Peyer's patch (tissue), 4 donors: Measurements from ENCODE around the gene PLPP3. TPM values are rescaled to one million over a fixed set of nuclear protein-coding genes. Genes with fewer than 3 reads are reported as not detected.

Experiments used
- DNase-seq, 3 donors: peaks; one replicate each; pipeline ENCODE4 v3.0.0-alpha.2; 2017 to 2019
- H3K27ac ChIP-seq, 4 donors: fragments of 200-600 bp; sonication (generic); one replicate each; pipeline ENCODE4 v1.5.1; 2016 to 2019
- H3K27me3 ChIP-seq, 2 donors: fragments of 200-600 bp; sonication (generic); one replicate each; pipeline ENCODE4 v1.5.1; 2019
- H3K36me3 ChIP-seq, 3 donors: fragments of 200-600 bp; sonication (generic); one replicate each; pipeline ENCODE4 v1.5.1; 2016 to 2019
- H3K4me1 ChIP-seq, 4 donors: fragments of 200-600 bp; sonication (generic); one replicate each; pipeline ENCODE4 v1.5.1; 2016 to 2019
- H3K4me3 ChIP-seq, 4 donors: fragments of 200-600 bp; sonication (generic); 1 replicate in 3 of 4; 2 replicates in 1 of 4; pipeline ENCODE4 v1.5.1; 2016 to 2019; ENCODE audit warnings: mild to moderate bottlenecking in 1 of 4
- H3K9me3 ChIP-seq, 4 donors: fragments of 200-600 bp; sonication (generic); one replicate each; pipeline ENCODE4 v1.5.1; 2016 to 2019; ENCODE audit warnings: mild to moderate bottlenecking in 1 of 4
- CTCF ChIP-seq, 6 experiments: fragments of 450-650 bp in 4 of 6; fragments of 200-600 bp in 2 of 6; sonication (generic) in 1 of 6; IDR thresholded peaks; one replicate each; pipeline ENCODE4 v1.5.1; 2017 to 2019; ENCODE audit warnings: antibody characterized with exemption in 6 of 6, mild to moderate bottlenecking in 3 of 6, moderate library complexity in 1 of 6
- POLR2A ChIP-seq, 2 donors: fragments of 450-650 bp; IDR thresholded peaks; one replicate each; pipeline ENCODE4 v1.5.1; 2017; ENCODE audit warnings: antibody characterized with exemption in 2 of 2, mild to moderate bottlenecking in 2 of 2, moderate library complexity in 2 of 2
- total RNA-seq, 4 donors: library from RNA; depleted of rRNA; stranded (reverse); fragments of >200 nt; gene quantifications; one replicate each; pipeline ENCODE4 v1.1.0, GENCODE V29; 2016

PLPP3 gene
- total RNA-seq, 4 donors from 2014 or later = 27.0 to 63.7 (median 37.6) TPM

GRCh38 chr1:56508523-56508983 lies 70.8 kb downstream of the PLPP3 start:
- Histone ChIP-seq H3K27me3 (no peaks in the 10 kb centered on the region), H3K36me3 (peaks cover 0 to 21% (median 0%) of the 10 kb centered on the region in 3 donors), H3K4me1 (peaks cover 0 to 31% (median 7%) of the 10 kb centered on the region in 4 donors), H3K27ac (peak overlapping the region in 3 of 4 donors; percentile 34 to 88 (median 76)), H3K9me3 (no peaks in the 10 kb centered on the region), H3K4me3 (no peak overlapping the region)
- TF ChIP-seq POLR2A (IDR thresholded peaks at IDR 0.05) (peak in 1 of 2 donors; percentile 13), CTCF (IDR thresholded peaks at IDR 0.05) (no peak)
- peak in 2 of 3 donors; percentile 85 to 92 for DNase-seq

- Histone ChIP-seq H3K27ac (peak overlapping the region in 3 of 4 donors; percentile 34 to 88 (median 76)), H3K4me3 (no peak overlapping the region), H3K9me3 (no peaks in the 10 kb centered on the region), H3K4me1 (peaks cover 0 to 31% (median 7%) of the 10 kb centered on the region in 4 donors), H3K27me3 (no peaks in the 10 kb centered on the region), H3K36me3 (peaks cover 0 to 24% (median 0%) of the 10 kb centered on the region in 3 donors)
- TF ChIP-seq CTCF (IDR thresholded peaks at IDR 0.05) (peak in 3 of 6 experiments; percentile 34 to 47 (median 43)), POLR2A (IDR thresholded peaks at IDR 0.05) (no peak)
- DNase-seq = no peak
Observed at GRCh38 chr1:56507925-56508522, 71.3 kb downstream of the PLPP3 start.

GRCh38 chr1:56506951-56507491 lies 72.3 kb downstream of the PLPP3 start:
- no peak for TF ChIP-seq CTCF (IDR thresholded peaks at IDR 0.05)
- TF ChIP-seq POLR2A (IDR thresholded peaks at IDR 0.05) = no peak
- Histone ChIP-seq H3K36me3 (peaks cover 0 to 21% (median 0%) of the 10 kb centered on the region in 3 donors), H3K4me1 (peaks cover 0 to 31% (median 7%) of the 10 kb centered on the region in 4 donors), H3K27me3 (no peaks in the 10 kb centered on the region), H3K4me3 (no peak overlapping the region), H3K27ac (peak overlapping the region in 3 of 4 donors; percentile 56 to 88 (median 76)), H3K9me3 (no peaks in the 10 kb centered on the region)
- no peak for DNase-seq

GRCh38 chr1:56505792-56506743 lies 73.3 kb downstream of the PLPP3 start:
- Histone ChIP-seq H3K9me3 (no peaks in the 10 kb centered on the region), H3K27me3 (no peaks in the 10 kb centered on the region), H3K4me3 (no peak overlapping the region), H3K36me3 (peaks cover 0 to 12% (median 0%) of the 10 kb centered on the region in 3 donors), H3K27ac (peak overlapping the region in 3 of 4 donors; percentile 56 to 88 (median 76)), H3K4me1 (peaks cover 0 to 31% (median 7%) of the 10 kb centered on the region in 4 donors)
- peak in 2 of 3 donors; percentile 66 to 75 for DNase-seq
- TF ChIP-seq CTCF (IDR thresholded peaks at IDR 0.05) = no peak
- TF ChIP-seq POLR2A (IDR thresholded peaks at IDR 0.05) = no peak

GRCh38 chr1:56502700-56503245 lies 76.6 kb downstream of the PLPP3 start:
- Histone ChIP-seq H3K4me1 (peaks cover 0 to 18% (median 2%) of the 10 kb centered on the region in 4 donors), H3K4me3 (no peak overlapping the region), H3K36me3 (peaks cover 0 to 6% (median 0%) of the 10 kb centered on the region in 3 donors), H3K9me3 (no peaks in the 10 kb centered on the region), H3K27me3 (no peaks in the 10 kb centered on the region), H3K27ac (no peak overlapping the region)
- TF ChIP-seq CTCF (IDR thresholded peaks at IDR 0.05) = no peak
- TF ChIP-seq POLR2A (IDR thresholded peaks at IDR 0.05) = no peak
- no peak for DNase-seq
